Germinal center (tissue), 1 donor: ENCODE data around the gene TIMM17B.
"Not testable (repeated sequence)": the region's sequence is repeated elsewhere in the genome, so short reads cannot be mapped to it uniquely, and the experiment has no call there.

Experiments used
- DNase-seq: peaks from one replicate; pipeline ENCODE4 v3.0.0; 2012; ENCODE audit warnings: mixed read lengths, low spot score

The TIMM17B gene

DNA sequence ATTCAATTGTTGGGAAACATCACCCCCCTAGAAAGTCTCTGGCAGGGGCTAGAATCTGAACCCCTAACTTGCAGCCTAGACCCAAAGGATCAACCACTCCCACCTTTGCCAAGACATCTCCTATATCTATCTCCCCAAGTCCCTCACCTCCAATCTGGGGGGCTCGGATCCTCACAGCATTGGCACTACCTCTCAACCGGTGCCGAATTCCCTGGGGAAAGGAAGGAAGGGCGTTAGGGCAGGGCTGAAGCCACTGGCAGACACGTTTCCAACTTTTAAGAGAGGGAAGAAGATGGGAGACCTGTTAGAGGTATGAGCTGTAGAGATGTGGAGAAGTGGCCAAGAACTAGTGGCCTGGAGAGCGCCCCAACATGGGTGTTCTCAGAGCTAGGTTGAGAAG, 2.7 kb downstream of the TIMM17B start:
- DNase-seq, result no peak

DNA sequence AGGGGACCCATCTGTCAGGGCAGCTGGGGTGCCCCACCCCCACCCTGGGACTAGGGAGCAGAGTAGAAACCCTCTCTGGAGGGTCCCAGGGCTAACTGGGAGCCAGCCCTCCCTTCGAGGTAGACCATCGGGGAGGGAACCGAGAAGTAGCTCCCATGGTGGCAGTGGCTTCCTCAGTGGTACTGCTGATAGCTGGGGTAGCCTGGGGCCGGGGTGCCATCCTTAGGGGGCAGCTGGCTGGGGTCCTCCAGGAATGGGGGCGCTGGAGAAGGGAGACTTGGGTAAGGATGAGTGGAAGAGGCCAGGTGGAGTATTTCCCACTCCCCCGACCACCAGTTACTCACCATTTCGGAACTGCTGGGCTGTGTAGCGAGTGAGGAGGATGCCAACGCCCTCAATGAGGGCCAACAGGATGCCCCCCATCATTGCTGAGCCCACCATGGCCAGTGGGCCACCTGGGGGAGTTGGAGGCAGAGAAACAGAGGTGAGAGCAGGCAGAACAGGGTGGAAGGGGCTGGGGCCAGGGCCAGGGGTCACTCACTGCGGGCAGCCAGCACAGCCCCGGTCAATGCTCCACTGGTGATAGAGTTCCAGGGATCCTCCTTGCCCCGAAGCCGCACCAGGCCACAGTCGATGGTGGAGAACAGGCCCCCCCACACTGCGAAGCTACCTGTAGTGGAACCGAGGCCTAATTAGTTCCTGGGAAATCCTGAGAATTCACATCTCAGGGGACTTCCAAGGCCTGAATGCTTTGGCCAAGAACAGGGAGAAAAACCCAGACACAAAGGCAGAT, 3.8 kb downstream of the TIMM17B start:
- no peak for DNase-seq

DNA sequence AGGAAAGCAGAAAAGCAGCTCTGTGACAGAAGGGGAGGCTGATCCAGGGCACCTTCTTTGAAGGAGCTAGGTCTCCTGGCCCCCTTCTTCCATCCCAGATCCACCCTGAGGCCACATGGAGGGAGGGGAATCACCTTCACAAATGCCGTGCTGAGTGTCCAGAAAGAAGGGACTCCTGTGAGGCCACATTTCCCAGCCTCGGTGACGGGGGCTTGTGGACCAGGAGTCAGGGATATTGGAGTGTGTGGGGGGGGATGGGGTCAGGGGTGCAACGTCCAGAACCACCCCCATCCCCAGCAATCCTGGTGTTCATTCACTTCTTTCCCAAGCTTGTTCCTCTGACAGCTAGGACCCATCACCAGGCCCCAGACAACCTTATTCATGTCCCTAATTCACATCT, 4.7 kb downstream of the TIMM17B start:
- DNase-seq, result no peak

DNA sequence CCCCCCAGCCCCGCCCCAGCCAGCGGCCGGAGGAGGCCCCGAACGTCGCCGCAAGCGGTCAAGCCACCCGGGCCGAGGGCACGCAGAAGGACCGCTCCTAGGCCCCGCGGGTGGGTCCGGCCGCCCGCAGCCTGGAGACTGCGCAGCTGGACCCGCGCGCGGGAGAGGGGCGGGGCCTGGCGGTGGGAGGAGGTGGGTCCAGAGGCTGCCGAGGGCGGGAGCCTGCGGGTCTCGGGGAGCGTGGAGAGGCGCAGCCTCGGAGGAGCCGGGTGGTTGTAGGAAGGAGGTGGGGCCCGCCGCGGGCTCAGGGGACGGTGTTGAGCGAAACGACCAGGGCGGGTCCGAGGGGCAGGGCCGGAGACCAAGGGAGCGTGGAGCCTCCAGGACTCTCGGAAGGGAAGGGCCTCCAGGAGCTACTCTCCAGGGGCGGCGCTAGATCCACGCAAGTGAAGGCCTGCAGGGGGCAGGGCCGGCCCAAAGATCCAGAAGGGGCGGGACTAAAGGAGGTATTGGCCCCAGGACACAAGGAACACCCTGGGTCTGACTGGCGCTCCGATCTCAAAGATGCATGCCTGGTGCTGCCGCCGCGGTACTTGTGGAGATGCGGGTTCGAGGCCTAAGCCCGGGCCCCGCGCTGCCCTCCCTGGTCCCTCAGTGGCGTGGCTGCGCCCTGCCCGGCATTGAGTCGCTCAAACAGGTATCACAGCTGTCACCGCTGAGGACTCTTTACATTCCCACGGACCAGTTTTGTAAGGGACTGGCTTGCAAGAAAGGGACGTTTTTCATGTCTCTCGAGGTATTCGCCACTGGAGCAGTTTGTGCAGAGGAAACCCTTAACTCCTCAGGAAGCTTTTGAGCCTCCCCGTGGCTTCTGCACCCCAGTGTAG, 5.9 kb downstream of the TIMM17B start:
- DNase-seq, result peak; percentile 59

DNA sequence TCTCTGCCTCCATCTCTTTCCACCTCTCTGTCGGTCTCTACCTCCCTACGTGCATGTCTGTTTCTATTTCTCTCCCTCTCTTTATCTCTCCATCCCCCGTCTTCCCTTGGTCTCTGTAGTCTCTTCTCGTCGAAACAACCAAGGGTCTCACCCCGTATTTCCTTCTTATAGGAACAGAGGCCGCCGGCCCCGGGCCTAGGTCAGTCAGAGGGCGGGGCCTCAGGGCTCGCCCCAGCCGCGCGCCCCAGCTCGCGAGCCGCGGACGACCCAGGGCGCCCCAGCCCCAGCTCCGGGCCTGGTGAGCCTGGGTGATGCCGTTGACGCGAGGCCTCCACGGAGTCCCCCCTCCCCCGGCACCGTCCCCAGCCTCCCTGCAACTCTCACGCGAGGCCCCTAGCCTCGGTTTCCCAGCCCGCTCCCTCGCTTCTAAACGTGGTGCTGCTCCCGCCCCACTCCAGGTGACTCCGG, 6.6 kb downstream of the TIMM17B start:
- DNase-seq, result no peak

DNA sequence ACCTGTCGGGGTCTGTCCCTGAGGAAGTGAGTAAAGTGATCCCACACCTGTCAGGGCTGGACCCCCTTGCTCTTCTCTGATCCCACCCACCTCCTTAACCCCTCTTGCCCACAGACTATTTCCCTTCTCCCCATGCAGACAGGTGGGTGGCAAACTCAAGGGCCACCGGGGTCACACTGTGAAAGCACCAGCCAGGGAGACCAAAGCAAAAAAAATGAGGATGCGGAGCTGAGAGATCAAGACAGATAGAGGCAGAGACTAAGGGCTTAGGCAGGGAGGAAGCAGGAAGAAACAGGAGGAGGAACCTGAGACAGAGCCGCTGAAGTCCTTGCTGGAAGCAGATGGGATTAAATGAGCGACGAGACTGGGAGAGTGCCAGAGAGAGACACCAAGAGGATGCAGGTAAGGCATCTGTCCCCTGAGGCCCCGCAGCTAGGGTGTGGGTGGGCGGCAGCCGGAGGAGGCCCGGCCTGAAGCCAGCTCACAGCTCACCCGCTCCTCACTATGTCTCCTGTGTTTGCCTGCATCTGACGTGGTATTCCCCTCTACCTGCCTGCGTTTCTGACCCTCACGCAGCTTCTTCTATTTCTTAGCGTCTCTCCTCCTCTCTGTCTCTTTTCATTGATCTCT, 7.2 kb downstream of the TIMM17B start:
- DNase-seq, result no peak

DNA sequence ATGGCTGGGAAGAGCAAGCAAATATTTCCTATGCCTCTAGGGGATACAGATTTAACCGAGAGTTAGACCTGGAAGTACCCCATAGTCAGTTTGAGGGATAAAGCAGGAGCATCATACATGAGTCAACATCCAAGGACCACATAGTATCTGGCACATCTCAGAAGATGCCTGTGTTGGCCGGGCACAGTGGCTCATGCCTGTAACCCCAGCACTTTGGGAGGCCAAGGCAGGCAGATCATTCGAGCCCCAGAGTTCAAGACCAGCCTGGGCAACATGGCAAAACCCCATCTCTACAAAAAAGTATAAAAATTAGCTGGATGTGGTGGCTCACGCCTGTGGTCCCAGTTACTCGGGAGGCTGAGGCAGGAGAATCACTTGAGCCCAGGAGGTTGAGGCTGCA, 11.0 kb downstream of the TIMM17B start:
- DNase-seq, result not testable (repeated sequence)

DNA sequence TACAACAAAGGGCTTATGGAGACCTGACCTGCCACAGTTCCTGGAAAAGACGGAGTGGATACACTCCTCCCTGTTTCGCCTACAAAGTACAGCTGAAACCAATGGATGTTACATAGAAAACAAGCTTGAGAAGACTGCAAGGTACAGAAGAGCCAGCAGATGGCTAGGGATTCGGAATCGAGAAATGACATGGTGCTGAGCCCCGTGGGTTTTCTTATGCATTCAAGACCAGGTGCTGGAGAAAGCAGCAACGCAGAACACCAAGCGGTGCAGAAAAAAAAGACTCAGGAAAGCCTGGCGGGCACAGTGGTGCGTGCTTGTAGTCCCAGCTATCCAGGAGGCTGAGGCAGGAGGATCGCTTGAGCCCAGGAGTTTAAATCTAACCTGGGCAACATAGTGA, 13.8 kb downstream of the TIMM17B start:
- DNase-seq, result no peak

DNA sequence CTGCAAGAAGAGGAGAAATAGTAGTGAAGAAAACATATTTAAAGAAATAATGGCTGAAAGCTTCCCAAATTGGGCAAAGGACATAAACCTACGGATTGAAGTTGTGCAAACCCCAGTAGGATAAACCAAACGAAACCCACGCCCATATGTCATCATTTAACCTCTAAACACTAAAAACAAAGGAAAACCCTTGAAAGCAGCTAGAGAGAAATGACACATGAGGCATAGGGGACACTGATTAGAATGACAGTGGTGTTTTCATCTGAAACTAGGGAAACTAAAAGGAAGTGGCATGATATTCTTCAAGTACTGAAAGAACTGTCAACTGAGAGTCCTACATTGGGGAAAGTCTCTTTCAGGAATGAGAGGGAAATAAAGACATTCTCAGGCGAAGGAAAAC, 20.6 kb downstream of the TIMM17B start:
- not testable (repeated sequence) for DNase-seq

DNA sequence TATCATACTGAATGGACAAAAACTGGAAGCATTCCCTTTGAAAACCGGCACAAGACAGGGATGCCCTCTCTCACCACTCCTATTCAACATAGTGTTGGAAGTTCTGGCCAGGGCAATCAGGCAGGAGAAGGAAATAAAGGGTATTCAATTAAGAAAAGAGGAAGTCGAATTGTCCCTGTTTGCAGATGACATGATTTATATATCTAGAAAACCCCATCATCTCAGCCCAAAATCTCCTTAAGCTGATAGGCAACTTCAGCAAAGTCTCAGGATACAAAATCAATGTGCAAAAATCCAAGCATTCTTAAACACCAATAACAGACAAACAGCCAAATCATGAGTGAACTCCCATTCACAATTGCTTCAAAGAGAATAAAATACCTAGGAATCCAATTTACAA, 25.6 kb downstream of the TIMM17B start:
- DNase-seq, result not testable (repeated sequence)

DNA sequence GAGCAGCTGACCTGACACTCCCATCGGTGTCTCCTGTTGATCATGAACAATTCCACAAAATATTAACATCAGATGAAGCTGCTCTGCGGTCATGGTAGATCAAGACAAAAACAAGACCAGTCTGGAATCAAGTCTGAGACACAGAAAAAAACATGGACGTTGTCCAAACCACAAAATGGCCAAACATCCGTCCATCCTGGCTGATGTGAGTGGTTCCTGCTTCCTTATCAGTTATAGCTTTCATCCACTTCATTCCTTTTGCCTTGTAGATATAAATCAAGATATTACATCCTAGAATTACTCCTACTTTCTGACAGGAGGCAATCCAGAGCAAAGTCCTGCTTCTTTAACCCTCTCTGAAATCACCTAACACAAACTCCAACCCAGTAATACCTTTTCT, 33.4 kb downstream of the TIMM17B start:
- no peak for DNase-seq

DNA sequence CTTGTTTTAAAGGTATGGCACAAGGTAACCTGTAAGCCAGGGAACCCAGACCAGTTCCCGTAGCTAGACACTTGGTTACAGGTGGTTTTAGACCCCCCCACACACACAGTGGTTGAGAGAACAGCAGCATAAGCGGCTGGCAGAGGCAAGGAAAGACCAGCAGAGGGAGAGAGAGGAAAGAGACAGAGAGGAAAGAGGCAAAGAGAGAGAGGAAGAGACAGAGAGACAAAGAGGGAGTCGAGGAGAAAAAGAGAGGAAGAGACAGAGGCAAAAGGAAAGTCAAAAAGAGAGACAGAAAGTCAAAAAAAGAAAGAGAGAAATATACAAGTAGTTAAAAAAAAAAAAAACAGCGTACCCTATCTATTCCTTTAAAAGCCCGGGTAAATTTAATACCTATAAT, 42.7 kb downstream of the TIMM17B start:
- DNase-seq, result no peak

DNA sequence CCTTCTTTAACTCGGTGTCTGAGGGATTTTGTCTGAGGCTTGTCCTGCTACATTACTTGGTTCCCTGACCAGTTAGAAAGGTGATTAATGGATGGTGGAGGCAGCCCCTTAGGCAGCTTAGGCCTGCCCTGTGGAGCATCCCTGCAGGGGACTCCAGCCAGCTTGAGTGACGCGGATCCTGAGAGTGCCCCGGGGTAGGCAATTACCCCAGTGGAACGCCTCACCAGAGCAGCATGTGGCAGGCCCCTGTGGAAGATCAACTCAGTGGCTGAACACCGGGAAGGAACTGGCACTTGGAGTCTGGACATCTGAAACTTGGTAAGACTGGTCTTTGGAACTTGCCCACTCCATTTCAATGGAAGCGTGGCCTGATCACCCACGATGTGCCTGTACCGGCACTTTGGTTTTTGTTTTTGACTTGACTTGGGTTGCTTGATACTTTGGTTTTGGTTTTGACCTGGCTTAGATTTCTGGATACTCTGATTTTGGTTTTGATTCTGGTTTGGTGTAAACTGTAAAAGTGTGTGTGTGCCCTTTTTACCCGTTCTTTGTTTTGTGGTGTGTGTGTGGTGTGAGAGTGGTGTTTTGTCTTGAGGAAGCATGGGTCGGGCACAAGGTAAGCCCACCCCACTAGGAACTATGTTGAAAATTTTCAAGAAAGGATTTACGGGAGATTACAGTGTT, 43.3 kb downstream of the TIMM17B start:
- not testable (repeated sequence) for DNase-seq

DNA sequence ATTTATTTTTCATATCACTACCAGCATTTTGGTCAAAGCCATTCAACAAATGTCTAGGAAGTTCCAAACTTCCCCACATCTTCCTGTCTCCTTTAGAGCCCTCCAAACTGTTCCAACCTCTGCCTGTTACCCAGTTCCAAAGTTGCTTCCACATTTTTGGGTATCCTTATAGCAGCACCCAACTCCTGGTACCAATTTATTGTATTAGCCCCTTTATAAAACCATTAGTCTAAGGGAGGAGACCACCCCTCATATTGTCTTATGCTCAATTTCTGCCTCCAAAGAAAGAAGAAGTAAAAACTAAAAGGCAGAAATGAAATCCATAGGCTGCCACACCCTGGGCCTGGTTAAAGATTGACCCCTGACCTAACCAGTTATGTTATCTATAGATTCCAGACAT, 44.1 kb downstream of the TIMM17B start:
- not testable (repeated sequence) for DNase-seq

DNA sequence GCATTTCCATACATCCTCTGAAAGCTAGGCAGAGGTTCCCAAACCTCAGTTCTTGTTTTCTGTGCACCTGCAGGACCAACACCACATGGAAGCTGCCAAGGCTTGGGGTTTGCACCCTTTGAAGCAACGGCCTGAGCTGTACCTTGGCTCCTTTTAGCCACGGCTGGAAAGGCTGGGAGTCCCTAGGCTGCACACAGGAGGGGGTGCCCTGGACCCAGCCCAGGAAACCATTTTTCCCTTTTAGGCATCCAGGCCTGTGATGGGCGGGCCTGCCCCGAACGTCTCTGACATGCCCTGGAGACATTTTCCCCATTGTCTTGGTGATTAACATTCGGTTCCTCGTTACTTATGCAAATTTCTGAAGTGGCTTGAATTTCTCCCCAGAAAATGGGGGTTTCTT, 44.7 kb downstream of the TIMM17B start:
- DNase-seq, result no peak

DNA sequence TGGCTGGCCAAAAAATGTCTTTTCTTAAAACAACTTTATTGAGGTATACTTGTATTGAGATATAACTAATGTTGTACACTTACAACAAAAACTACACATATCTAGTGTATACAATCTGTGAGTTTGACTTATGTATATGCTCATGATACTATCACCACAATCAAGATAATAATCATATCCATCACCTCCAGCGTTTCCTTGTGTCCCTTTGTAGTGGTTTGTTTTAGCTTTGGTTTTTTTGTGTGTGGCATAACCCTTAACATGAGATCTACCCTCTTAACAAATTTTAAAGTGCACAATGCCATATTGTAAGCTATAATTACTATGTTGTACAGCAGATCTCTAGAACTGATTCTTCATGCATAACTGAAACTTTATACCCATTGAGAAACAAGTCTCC, 48.7 kb downstream of the TIMM17B start:
- DNase-seq, result no peak
